NB4 (cell line): ENCODE measurements around the gene SLBP.

ENCODE experiments used
- MAX ChIP-seq: IDR thresholded peaks from 2 replicates; pipeline ENCODE4 v1.6.1; 2011; ENCODE audit warnings: low read depth, low read length
- POLR2A ChIP-seq: IDR thresholded peaks from 2 replicates; pipeline ENCODE4 v1.6.1; 2011; ENCODE audit warnings: mild to moderate bottlenecking; ENCODE audit not compliant: insufficient read length; ENCODE audit errors: extremely low read depth
- TF ChIP-seq, protein P1 (sequence below): IDR thresholded peaks from one replicate; pipeline ENCODE4 v1.5.1; 2012; ENCODE audit warnings: low read depth, low read length

GRCh38 chr4:1743551-1743950 is 31.4 kb upstream of the SLBP start:
- TF ChIP-seq, protein P1, sequence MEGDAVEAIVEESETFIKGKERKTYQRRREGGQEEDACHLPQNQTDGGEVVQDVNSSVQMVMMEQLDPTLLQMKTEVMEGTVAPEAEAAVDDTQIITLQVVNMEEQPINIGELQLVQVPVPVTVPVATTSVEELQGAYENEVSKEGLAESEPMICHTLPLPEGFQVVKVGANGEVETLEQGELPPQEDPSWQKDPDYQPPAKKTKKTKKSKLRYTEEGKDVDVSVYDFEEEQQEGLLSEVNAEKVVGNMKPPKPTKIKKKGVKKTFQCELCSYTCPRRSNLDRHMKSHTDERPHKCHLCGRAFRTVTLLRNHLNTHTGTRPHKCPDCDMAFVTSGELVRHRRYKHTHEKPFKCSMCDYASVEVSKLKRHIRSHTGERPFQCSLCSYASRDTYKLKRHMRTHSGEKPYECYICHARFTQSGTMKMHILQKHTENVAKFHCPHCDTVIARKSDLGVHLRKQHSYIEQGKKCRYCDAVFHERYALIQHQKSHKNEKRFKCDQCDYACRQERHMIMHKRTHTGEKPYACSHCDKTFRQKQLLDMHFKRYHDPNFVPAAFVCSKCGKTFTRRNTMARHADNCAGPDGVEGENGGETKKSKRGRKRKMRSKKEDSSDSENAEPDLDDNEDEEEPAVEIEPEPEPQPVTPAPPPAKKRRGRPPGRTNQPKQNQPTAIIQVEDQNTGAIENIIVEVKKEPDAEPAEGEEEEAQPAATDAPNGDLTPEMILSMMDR = no peak
- no peak for TF ChIP-seq POLR2A
- no peak for TF ChIP-seq MAX
